ENCODE measurements around the gene COMMD4. TPM values are rescaled to one million over a fixed set of nuclear protein-coding genes. Genes with fewer than 3 reads are reported as not detected.
"Not testable (repeated sequence)": the region's sequence is repeated elsewhere in the genome, so short reads cannot be mapped to it uniquely, and the experiment has no call there.

The COMMD4 gene
- total RNA-seq, 4 donors from 2014 or later = 46.9 to 75.2 (median 55.2) TPM

GRCh38 chr15:75368689-75369239 is 32.9 kb downstream of the COMMD4 start:
- H3K9me3 ChIP-seq = no peaks in the 10 kb centered on the region
- 3% methylated on average over 22 of the region's 23 CpGs for WGBS
- TF ChIP-seq POLR2A (IDR thresholded peaks at IDR 0.05) (no peak), POLR2AphosphoS5 (IDR thresholded peaks at IDR 0.05) (no peak), CTCF (IDR thresholded peaks at IDR 0.05) (no peak), EP300 (IDR thresholded peaks at IDR 0.05) (no peak)
- H3K4me3 ChIP-seq = peak overlapping the region; percentile 71
- H3K27ac ChIP-seq = peak overlapping the region; percentile 95
- no peaks in the 10 kb centered on the region for H3K27me3 ChIP-seq
- peaks cover 26% of the 10 kb centered on the region for H3K4me1 ChIP-seq
- DNase-seq (ENCODE audit: low spot score in 2 of 2) = no peak
- peaks cover 61% of the 10 kb centered on the region for H3K36me3 ChIP-seq

GRCh38 chr15:75369897-75370581 is 34.2 kb downstream of the COMMD4 start:
- H3K9me3 ChIP-seq = no peaks in the 10 kb centered on the region
- H3K4me1 ChIP-seq = peaks cover 26% of the 10 kb centered on the region
- no peaks in the 10 kb centered on the region for H3K27me3 ChIP-seq
- H3K36me3 ChIP-seq = peaks cover 61% of the 10 kb centered on the region
- H3K4me3 ChIP-seq = no peak overlapping the region
- no peak for DNase-seq (ENCODE audit: low spot score in 2 of 2)
- no peak overlapping the region for H3K27ac ChIP-seq
- TF ChIP-seq CTCF (IDR thresholded peaks at IDR 0.05) = no peak
- TF ChIP-seq EP300 (IDR thresholded peaks at IDR 0.05) = no peak
- TF ChIP-seq POLR2AphosphoS5 (IDR thresholded peaks at IDR 0.05) = no peak
- TF ChIP-seq POLR2A (IDR thresholded peaks at IDR 0.05) = no peak
- WGBS = 96% methylated on average over 7 of the region's 7 CpGs

- H3K27me3 ChIP-seq = no peaks in the 10 kb centered on the region
- TF ChIP-seq EP300 (IDR thresholded peaks at IDR 0.05) (no peak), CTCF (IDR thresholded peaks at IDR 0.05) (no peak), POLR2A (IDR thresholded peaks at IDR 0.05) (no peak), POLR2AphosphoS5 (IDR thresholded peaks at IDR 0.05) (no peak)
- H3K4me1 ChIP-seq = peaks cover 26% of the 10 kb centered on the region
- H3K4me3 ChIP-seq = no peak overlapping the region
- H3K9me3 ChIP-seq = no peaks in the 10 kb centered on the region
- WGBS = 67% methylated on average over 1 of the region's 1 CpG
- H3K36me3 ChIP-seq = peaks cover 61% of the 10 kb centered on the region
- no peak overlapping the region for H3K27ac ChIP-seq
- no peak for DNase-seq (ENCODE audit: low spot score in 2 of 2)
These were observed 35.6 kb downstream of the COMMD4 start for GRCh38 chr15:75371486-75371885.

- Histone ChIP-seq H3K4me3 (no peak overlapping the region), H3K4me1 (peaks cover 23% of the 10 kb centered on the region), H3K27ac (no peak overlapping the region), H3K36me3 (peaks cover 60% of the 10 kb centered on the region), H3K9me3 (no peaks in the 10 kb centered on the region), H3K27me3 (no peaks in the 10 kb centered on the region)
- DNase-seq (ENCODE audit: low spot score in 2 of 2) = no peak
- TF ChIP-seq POLR2AphosphoS5 (IDR thresholded peaks at IDR 0.05) = no peak
- no peak for TF ChIP-seq EP300 (IDR thresholded peaks at IDR 0.05)
- TF ChIP-seq CTCF (IDR thresholded peaks at IDR 0.05) = no peak
- no peak for TF ChIP-seq POLR2A (IDR thresholded peaks at IDR 0.05)
- WGBS = 92% methylated on average over 11 of the region's 11 CpGs
These were observed 36.2 kb downstream of the COMMD4 start for GRCh38 chr15:75371901-75372688.

- Histone ChIP-seq H3K4me1 (no peaks in the 10 kb centered on the region), H3K36me3 (peaks cover 90% of the 10 kb centered on the region), H3K4me3 (no peak overlapping the region), H3K27me3 (no peaks in the 10 kb centered on the region), H3K27ac (no peak overlapping the region), H3K9me3 (no peaks in the 10 kb centered on the region)
- 84% methylated on average over 4 of the region's 4 CpGs for WGBS
- DNase-seq (ENCODE audit: low spot score in 2 of 2) = no peak
- TF ChIP-seq POLR2A (IDR thresholded peaks at IDR 0.05) = no peak
- no peak for TF ChIP-seq EP300 (IDR thresholded peaks at IDR 0.05)
- TF ChIP-seq CTCF (IDR thresholded peaks at IDR 0.05) = no peak
- TF ChIP-seq POLR2AphosphoS5 (IDR thresholded peaks at IDR 0.05) = no peak
These were observed 44.9 kb downstream of the COMMD4 start for GRCh38 chr15:75380773-75381172.

GRCh38 chr15:75383986-75384385 is 48.1 kb downstream of the COMMD4 start:
- WGBS = 94% methylated on average over 5 of the region's 5 CpGs

More at GRCh38 chr15:75383986-75384385, 48.1 kb downstream of the COMMD4 start:
- not testable (repeated sequence) for H3K4me1 ChIP-seq; H3K9me3 ChIP-seq; DNase-seq (ENCODE audit: low spot score in 2 of 2); H3K27me3 ChIP-seq; H3K4me3 ChIP-seq; H3K27ac ChIP-seq
- H3K36me3 ChIP-seq = peaks cover 92% of the 10 kb centered on the region

Data from suprapubic skin (tissue), 4 donors.